Effector CD4-positive, alpha-beta T cell (primary cell): ENCODE results near the gene KMT2B.

Experiments used
- DNase-seq: peaks from one replicate; pipeline ENCODE4 v3.0.0-alpha.2; 2020

KMT2B gene

GRCh38 chr19:35783469-35784434 lies 65.9 kb downstream of the KMT2B start:
- no peak for DNase-seq

DNA sequence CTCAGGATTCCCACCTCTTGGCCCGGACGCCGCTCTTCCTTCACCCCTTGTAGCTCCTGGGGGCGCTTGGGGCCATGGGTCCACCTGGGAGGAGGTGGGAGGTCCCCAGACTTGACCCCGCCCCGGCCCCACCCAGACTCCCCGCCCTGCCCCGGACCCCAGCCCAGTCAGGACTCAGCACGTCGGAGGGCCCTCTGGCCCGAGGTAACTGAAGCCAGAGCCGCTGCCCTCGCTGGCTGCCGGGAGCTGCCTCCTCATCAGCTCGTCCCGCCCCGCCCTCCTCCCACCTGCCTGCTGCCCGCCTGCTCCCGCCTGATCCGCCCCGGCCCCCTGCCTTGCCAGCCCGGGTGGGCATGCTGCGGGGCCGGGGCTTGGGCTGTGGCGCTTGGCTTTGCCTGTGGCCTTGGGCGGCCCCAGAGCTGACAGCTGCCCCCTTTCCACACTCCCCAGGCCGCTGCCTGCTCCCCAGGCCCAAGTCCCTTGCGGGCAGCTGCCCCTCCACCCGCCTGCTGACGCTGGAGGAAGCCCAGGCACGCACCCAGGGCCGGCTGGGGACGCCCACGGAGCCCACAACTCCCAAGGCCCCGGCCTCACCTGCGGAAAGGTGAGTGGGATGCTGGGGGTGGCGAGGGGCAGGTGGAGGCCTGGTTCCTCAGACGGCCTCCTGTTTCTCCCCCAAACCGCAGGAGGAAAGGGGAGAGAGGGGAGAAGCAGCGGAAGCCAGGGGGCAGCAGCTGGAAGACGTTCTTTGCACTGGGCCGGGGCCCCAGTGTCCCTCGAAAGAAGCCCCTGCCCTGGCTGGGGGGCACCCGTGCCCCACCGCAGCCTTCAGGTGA lies 66.9 kb downstream of the KMT2B start:
- DNase-seq: no peak

DNA sequence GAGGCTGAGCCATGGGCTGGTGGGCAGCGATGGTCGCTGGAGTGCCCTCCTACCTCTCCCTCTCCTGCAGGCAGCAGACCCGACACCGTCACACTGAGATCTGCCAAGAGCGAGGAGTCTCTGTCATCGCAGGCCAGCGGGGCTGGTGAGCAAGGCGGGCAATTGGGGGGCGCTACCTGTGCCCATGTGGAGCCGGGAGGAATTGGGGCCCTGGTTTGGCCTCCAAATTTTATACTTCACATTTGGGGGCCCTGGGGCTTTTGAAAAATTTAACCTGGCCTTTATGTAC lies 67.5 kb downstream of the KMT2B start:
- DNase-seq: no peak

DNA sequence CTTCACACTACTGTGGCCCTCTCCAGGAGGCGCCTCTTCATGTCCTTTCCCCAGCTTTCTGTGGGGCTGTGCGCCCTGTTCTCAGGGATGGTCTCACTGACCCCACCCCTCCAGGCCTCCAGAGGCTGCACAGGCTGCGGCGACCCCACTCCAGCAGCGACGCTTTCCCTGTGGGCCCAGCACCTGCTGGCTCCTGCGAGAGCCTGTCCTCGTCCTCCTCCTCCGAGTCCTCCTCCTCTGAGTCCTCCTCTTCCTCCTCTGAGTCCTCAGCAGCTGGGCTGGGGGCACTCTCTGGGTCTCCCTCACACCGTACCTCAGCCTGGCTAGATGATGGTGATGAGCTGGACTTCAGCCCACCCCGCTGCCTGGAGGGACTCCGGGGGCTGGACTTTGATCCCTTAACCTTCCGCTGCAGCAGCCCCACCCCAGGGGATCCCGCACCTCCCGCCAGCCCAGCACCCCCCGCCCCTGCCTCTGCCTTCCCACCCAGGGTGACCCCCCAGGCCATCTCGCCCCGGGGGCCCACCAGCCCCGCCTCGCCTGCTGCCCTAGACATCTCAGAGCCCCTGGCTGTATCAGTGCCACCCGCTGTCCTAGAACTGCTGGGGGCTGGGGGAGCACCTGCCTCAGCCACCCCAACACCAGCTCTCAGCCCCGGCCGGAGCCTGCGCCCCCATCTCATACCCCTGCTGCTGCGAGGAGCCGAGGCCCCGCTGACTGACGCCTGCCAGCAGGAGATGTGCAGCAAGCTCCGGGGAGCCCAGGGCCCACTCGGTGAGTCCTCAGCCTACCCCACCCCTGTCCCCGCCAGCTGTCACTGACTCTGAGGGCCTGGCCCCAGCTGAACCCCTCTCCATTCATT lies 68.7 kb downstream of the KMT2B start:
- DNase-seq: no peak

DNA sequence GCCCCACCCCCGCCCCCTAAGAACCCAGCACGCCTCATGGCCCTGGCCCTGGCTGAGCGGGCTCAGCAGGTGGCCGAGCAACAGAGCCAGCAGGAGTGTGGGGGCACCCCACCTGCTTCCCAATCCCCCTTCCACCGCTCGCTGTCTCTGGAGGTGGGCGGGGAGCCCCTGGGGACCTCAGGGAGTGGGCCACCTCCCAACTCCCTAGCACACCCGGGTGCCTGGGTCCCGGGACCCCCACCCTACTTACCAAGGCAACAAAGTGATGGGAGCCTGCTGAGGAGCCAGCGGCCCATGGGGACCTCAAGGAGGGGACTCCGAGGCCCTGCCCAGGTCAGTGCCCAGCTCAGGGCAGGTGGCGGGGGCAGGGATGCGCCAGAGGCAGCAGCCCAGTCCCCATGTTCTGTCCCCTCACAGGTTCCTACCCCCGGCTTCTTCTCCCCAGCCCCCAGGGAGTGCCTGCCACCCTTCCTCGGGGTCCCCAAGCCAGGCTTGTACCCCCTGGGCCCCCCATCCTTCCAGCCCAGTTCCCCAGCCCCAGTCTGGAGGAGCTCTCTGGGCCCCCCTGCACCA lies 69.5 kb downstream of the KMT2B start:
- no peak for DNase-seq
